ENCODE data around the gene TARS3.
"Not testable (repeated sequence)": the region's sequence is repeated elsewhere in the genome, so short reads cannot be mapped to it uniquely, and the experiment has no call there.

GRCh38 chr15:101654624-101655337, 69.5 kb downstream of the TARS3 start:
- peak; percentile 36 for TF ChIP-seq CTCF (IDR thresholded peaks at IDR 0.05)
- TF ChIP-seq EZH2 (IDR thresholded peaks at IDR 0.05) = not testable (repeated sequence)
